SKM-1 treated with dmso at 0.1 percent for 144 hours (cell line): Measurements from ENCODE around the gene SYTL3.

ENCODE experiments used
- DNase-seq: peaks from one replicate; lab custom pipeline; 2025; ENCODE audit not compliant: unreplicated experiment; lab: John Stamatoyannopoulos, UW

Gene SYTL3

GRCh38 chr6:158770533-158771330, 120.9 kb downstream of the SYTL3 start:
- DNase-seq = no peak

GRCh38 chr6:158771399-158772152, 121.7 kb downstream of the SYTL3 start:
- no peak for DNase-seq

DNA sequence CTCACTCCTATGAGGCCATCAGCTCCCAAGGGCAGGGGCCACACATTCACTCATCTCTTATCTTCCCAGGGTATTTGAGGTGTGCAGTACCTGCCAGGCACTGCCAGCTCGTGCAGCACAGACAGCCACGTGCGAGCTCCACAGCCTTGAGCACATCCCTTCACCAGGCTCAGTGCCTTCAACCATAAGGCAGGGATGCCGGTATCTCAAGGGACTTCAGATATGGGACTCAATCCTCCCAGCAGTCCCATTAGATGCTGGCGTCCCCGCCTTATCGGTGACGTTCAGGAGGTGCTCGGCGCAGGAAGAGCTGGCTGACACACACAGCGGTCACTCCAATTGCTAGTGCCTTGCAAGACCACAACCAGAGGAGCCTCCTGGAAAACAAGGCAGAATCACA, 122.3 kb downstream of the SYTL3 start:
- no peak for DNase-seq

DNA sequence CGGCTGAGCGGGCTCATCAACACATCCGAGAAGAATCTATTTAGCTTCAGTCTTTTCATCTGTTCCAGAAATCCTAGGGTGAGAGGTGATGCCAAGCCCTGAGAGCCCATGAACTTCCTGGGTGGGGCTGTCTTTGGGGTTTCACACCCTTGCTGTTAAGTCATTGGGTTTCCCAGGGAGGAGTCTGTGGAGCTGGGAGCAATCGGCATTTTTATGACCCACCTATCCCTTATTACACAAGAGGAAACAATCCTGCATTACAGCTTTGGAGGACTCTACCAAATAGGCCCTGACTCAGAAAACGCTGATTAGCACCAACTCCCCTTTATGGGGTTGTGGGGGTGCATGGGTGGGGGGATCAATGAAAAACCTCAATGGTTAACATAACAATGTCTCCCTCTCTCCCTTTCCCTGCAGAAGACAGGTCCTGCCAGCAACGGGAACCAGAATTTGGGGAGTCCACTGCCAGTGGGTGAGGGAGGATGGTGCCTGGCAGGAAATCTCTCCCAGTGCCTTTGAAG, 123.1 kb downstream of the SYTL3 start:
- DNase-seq = no peak

DNA sequence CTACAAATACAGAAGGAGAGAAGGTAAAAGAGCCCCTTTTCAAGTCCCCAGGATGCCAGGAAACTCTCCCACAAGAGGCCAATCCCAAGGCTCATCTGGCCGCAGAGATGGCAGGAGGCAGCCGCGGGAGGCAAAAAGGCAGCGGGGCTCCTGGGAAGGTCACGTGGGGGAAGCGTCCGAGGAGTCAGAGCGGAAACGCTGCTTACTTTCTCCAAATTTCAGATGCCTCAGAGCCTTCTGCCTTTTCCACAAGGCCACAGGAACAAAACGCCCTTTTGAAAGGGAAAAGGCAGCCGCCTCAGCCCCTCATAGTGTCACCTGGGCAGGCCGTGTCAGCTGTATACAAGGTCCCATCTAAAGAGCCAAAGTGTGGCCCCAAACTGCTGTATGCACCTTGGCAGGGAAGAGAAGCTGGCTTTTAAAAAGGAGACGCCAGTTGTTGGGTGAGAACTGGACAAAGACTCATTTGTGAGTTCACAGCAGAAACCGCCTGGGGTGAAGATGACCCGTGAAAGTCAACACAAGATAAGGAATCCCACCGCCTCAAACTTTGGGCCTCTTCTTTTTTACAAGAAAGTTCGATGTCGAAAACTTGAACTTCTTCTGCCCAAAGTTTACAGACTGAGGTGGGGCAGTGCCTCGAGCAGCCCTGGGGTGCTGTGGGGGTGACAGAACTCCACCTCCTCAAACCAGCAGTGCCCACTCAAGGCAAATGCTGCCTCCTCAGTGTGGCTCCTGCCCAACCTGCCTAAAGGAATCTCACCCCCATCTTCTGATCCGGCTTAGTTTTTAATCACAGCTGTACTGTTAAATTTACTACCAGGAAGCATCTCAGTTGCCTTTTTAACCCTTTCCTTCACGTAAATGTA, 124.0 kb downstream of the SYTL3 start:
- no peak for DNase-seq

DNA sequence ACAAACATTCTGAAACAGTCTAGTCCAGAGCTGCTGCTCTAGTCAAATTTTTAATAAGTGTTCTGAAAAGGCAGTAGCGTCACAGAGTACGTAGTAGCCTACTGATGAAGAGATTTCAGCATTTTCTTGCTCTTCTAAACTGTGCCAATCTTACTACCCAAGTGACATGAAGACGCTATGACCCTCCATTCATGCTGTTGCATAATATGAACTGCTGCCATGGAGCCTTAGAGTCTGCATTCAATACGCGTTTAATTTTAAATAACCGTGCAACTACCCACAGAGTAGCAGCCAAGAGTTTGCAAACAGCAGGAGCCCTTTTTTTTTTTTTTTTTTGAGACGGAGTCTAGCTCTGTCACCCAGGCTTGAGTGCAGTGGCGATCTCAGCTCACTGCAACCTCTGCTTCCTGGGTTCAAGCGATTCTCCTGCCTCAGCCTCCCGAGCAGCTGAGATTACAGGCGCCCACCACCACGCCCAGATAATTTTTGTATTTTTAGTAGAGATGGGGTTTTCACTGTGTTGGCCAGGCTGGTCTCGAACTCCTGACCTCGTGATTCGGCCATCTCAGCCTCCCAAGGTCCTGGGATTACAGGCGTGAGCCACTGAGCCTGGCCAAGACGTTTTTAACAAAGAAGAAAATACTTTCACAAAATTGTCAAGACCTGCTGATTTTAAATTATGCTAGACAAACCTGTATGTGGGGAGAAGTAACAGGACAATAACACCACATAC, 125.0 kb downstream of the SYTL3 start:
- DNase-seq = no peak

DNA sequence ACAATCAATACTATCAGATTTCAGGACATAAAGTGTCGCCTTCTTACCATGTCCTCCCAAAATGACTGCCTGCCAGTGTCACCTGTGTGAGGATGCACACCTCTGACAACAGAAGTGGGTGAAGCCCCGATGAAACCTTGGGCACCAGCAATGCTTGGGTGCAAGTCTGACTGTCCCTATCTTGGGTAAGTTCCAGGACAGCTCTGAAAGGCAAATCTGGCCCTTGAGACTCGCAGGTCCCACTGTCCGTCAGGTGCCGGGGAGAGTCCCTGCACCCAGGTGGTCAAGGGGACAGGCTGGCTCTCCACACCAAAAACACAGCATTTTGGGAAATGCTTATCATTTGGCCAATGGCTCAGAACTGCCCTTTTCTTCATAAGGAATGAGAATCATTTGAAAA, 126.0 kb downstream of the SYTL3 start:
- no peak for DNase-seq

- DNase-seq = no peak
Observed at GRCh38 chr6:158776737-158777136, 126.9 kb downstream of the SYTL3 start.

- DNase-seq = no peak
Observed at GRCh38 chr6:158777510-158777909, 127.7 kb downstream of the SYTL3 start.

- no peak for DNase-seq
Observed at GRCh38 chr6:158778005-158778527, 128.2 kb downstream of the SYTL3 start.

DNA sequence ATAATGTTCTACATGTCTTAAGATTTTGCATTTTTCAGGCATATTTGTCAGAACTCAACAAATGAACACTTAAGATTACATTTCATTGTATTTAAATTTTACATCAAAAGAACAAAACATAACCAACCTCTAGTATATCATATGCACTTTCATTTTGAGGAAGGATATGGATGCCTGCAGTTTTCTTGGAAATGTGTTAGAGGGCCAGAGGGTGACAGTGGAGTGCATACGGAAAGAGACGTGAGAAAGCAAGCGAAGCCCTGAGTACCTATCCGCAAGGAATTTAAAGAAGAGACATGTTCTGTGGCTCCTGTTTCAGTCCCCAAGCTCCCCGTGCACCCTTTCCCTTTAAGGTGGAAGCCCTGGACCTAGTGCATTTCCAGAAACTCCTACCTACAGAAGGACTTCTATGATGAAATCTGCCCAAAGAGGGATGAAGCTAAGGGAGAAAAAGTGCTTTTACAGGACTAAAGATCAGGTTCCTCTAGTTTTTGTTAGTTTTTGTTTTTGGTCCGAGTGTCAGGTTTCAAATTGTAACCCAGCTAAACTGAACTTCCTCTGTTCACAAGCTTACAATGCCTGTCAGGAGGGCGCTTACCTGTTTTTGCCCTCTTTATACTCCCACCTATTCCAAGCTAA, 130.5 kb downstream of the SYTL3 start:
- DNase-seq = no peak

- DNase-seq = no peak
Observed at GRCh38 chr6:158780988-158781691, 131.3 kb downstream of the SYTL3 start.

GRCh38 chr6:158781692-158782373, 132.0 kb downstream of the SYTL3 start:
- no peak for DNase-seq

DNA sequence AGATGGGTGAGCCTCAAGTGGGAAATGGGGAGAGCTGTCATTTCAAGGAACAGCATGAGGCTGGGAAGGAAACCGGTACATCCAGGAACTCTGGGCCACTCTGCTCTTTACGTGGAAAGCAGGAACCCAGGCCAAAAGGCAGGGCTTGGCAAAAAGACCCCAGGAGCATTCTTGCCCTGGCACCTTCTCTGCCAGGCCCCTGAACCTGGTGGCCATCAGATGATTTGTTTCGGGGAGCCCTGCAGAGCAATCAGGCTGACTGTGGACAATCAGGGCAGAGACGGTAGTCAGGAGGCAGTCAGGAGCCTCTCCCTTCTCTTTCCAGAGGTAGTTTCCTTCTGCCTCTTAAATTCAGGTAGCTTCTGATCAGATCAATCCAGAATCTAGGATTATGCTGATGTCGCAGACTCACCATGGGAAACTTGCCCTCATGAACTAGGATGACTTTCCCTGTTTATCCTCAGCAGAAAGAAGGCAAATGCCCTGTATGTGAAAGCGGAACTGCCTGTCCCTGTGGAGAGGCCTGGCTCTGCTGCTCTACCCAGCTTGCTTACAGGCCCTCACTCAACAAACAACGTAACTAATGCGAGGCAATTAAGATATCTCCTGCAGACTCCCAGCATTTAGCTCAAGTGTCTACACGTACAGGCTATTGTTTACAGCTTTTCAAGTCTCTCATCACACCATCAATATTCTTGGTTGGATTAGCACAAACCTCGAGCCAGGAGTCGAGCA, 132.7 kb downstream of the SYTL3 start:
- no peak for DNase-seq

GRCh38 chr6:158783167-158783450, 133.3 kb downstream of the SYTL3 start:
- no peak for DNase-seq

DNA sequence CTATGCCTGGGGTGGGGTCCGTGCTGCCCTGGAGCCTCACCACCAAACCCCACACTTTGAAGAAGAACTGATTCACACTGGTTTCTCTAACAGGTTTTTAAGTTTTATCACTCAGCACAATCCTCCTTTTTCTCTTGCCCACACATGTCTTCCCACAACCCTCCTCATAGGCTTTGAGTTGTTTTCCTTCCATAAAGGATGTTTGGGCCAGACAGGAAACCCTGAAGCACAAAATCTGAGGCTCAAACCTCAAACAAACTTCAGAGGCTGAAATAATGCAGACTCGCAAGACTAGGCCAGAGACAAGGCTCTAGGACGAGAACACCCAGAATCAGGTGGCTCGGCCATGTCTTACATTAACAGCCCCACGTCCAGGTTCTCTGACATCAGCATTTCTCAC, 134.0 kb downstream of the SYTL3 start:
- no peak for DNase-seq

GRCh38 chr6:158784505-158784904, 134.7 kb downstream of the SYTL3 start:
- DNase-seq = no peak

DNA sequence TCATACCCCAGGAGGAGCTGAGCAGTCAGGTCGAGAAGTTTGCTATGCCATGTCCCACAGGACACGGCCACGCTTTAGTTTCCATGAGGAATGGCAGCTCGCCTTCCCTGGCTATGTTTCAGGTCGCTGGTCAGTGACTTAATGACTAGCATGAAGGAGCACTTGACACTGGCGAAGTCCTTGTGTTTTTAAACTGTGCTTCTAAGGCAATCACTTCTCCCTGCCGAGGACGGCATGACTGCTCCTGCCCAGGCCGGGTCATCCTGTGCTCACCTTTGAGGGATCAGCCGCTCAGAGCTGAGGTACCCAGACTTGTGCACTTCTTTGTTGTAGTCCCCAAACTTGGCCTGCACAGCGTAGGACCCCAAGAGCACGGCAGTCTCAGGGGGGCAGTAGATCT, 135.2 kb downstream of the SYTL3 start:
- DNase-seq = no peak
